ENCODE data around the gene ZSCAN23. TPM values are rescaled to one million over a fixed set of nuclear protein-coding genes. Genes with fewer than 3 reads are reported as not detected.
"Not testable (repeated sequence)": the region's sequence is repeated elsewhere in the genome, so short reads cannot be mapped to it uniquely, and the experiment has no call there.

Gene ZSCAN23
- total RNA-seq, 2 experiments from 2014 or later = 0.44 to 0.56 TPM

GRCh38 chr6:28413681-28414080, 29.6 kb downstream of the ZSCAN23 start:
- H3K4me3 Mint-ChIP-seq = no peak overlapping the region
- no peak for DNase-seq
- peaks cover 38% of the 10 kb centered on the region for H3K27me3 Mint-ChIP-seq
- H3K4me1 Mint-ChIP-seq = peaks cover 3% of the 10 kb centered on the region
- ATAC-seq = no peak
- H3K9me3 Mint-ChIP-seq (ENCODE audit: low read depth) = peaks cover 4% of the 10 kb centered on the region
- CTCF ChIA-PET = no interaction called here
- H3K36me3 Mint-ChIP-seq = peaks cover 8% of the 10 kb centered on the region
- no peak overlapping the region for H3K27ac Mint-ChIP-seq

- Mint-ChIP-seq H3K36me3 (peaks cover 8% of the 10 kb centered on the region), H3K9me3 (ENCODE audit: low read depth) (peaks cover 4% of the 10 kb centered on the region), H3K27ac (no peak overlapping the region), H3K4me1 (peaks cover 28% of the 10 kb centered on the region), H3K4me3 (no peak overlapping the region), H3K27me3 (peaks cover 35% of the 10 kb centered on the region)
- CTCF ChIA-PET = no interaction called here
- DNase-seq = no peak
- no peak for ATAC-seq
These were observed 32.5 kb downstream of the ZSCAN23 start for GRCh38 chr6:28410767-28411166.

- ATAC-seq (no peak), DNase-seq (no peak)
- peaks cover 6% of the 10 kb centered on the region for H3K9me3 Mint-ChIP-seq (ENCODE audit: low read depth)
- CTCF ChIA-PET = interaction anchor here (1.1 kb wide), 1 partner anchor 52 kb away, joined by 3 read pairs; no protein-coding TSS in a partner anchor
- H3K4me1 Mint-ChIP-seq = peaks cover 28% of the 10 kb centered on the region
- no peak overlapping the region for H3K27ac Mint-ChIP-seq
- H3K4me3 Mint-ChIP-seq = no peak overlapping the region
- peaks cover 11% of the 10 kb centered on the region for H3K36me3 Mint-ChIP-seq
- H3K27me3 Mint-ChIP-seq = peaks cover 42% of the 10 kb centered on the region
These were observed 35.1 kb downstream of the ZSCAN23 start for GRCh38 chr6:28408076-28408802.

GRCh38 chr6:28407401-28407800, 35.9 kb downstream of the ZSCAN23 start:
- Mint-ChIP-seq H3K4me3 (no peak overlapping the region), H3K36me3 (peaks cover 11% of the 10 kb centered on the region), H3K9me3 (ENCODE audit: low read depth) (peaks cover 6% of the 10 kb centered on the region), H3K4me1 (peaks cover 31% of the 10 kb centered on the region), H3K27ac (no peak overlapping the region), H3K27me3 (peaks cover 48% of the 10 kb centered on the region)
- CTCF ChIA-PET = interaction anchor here (1.1 kb wide), 1 partner anchor 51 kb away, joined by 3 read pairs; no protein-coding TSS in a partner anchor
- no peak for DNase-seq
- no peak for ATAC-seq

DNA sequence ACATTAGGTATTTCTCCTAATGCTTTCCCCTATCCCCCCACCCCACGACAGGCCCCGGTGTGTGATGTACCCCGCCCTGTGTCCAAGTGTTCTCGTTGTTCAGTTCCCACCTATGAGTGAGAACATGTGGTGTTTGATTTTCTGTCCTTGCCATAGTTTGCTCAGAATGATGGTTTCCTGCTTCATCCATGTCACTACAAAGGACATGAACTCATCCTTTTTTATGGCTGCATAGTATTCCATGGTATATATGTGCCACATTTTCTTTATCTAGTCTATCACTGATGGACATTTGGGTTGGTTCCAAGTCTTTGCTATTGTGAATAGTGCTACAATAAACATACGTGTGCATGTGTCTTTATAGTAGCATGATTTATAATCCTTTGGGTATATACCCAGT, 39.4 kb downstream of the ZSCAN23 start:
- H3K27ac Mint-ChIP-seq; H3K9me3 Mint-ChIP-seq (ENCODE audit: low read depth); CTCF ChIA-PET; H3K36me3 Mint-ChIP-seq; ATAC-seq; DNase-seq; H3K4me3 Mint-ChIP-seq: not testable (repeated sequence)
- Mint-ChIP-seq H3K4me1 (peaks cover 36% of the 10 kb centered on the region), H3K27me3 (peaks cover 34% of the 10 kb centered on the region)

DNA sequence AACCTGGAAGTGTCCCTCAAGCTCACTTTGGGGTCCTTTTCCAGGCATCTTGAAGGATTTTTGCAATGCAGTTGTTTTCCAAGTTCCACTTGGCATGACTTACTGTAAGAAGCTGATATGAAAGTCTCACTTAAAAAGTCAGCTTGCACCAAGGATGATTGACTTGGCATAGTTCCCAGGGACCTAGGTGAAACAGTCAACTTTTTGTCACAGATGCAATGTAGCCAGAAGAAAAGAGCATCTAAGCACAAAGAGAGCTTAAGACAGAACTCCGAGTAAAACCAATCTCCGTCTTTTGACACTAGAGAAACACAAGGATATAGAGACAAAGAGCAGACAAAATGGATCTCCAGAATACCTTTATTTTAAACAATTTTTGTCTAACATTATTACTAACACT, 41.1 kb downstream of the ZSCAN23 start:
- ATAC-seq (no peak), DNase-seq (no peak)
- H3K4me1 Mint-ChIP-seq = peaks cover 33% of the 10 kb centered on the region
- peaks cover 3% of the 10 kb centered on the region for H3K9me3 Mint-ChIP-seq (ENCODE audit: low read depth)
- CTCF ChIA-PET = interaction anchor here (1.1 kb wide), 1 partner anchor 261 kb away, joined by 4 read pairs; no protein-coding TSS in a partner anchor
- H3K27ac Mint-ChIP-seq = no peak overlapping the region
- H3K36me3 Mint-ChIP-seq = peaks cover 16% of the 10 kb centered on the region
- H3K27me3 Mint-ChIP-seq = peaks cover 34% of the 10 kb centered on the region
- no peak overlapping the region for H3K4me3 Mint-ChIP-seq

- CTCF ChIA-PET = no interaction called here
- Mint-ChIP-seq H3K36me3 (peaks cover 26% of the 10 kb centered on the region), H3K27ac (no peak overlapping the region), H3K4me3 (no peak overlapping the region), H3K4me1 (peaks cover 34% of the 10 kb centered on the region), H3K27me3 (peaks cover 34% of the 10 kb centered on the region), H3K9me3 (ENCODE audit: low read depth) (peaks cover 3% of the 10 kb centered on the region)
- ATAC-seq (no peak), DNase-seq (no peak)
These were observed 42.1 kb downstream of the ZSCAN23 start for GRCh38 chr6:28401172-28401571.

- H3K4me1 Mint-ChIP-seq = peaks cover 41% of the 10 kb centered on the region
- CTCF ChIA-PET = no interaction called here
- H3K27me3 Mint-ChIP-seq = peaks cover 28% of the 10 kb centered on the region
- ATAC-seq = no peak
- no peak for DNase-seq
- peaks cover 37% of the 10 kb centered on the region for H3K36me3 Mint-ChIP-seq
- H3K9me3 Mint-ChIP-seq (ENCODE audit: low read depth) = peaks cover 3% of the 10 kb centered on the region
- H3K4me3 Mint-ChIP-seq = peak overlapping the region; percentile 87
- H3K27ac Mint-ChIP-seq = peak overlapping the region; percentile 92
These were observed 43.2 kb downstream of the ZSCAN23 start for GRCh38 chr6:28400122-28400451.

GRCh38 chr6:28399350-28400121, 43.8 kb downstream of the ZSCAN23 start, which contains the start of gene ZSCAN12:
Gene ZSCAN12 (minus strand): TSS chr6:28399747. CDS start chr6:28398405, 1,342 bp downstream.
- Mint-ChIP-seq H3K27me3 (peaks cover 26% of the 10 kb centered on the region), H3K9me3 (ENCODE audit: low read depth) (peaks cover 3% of the 10 kb centered on the region), H3K4me3 (peak within 1 kb of the TSS; percentile 87), H3K36me3 (peaks cover 40% of the 10 kb centered on the region), H3K4me1 (peaks cover 44% of the 10 kb centered on the region), H3K27ac (peak within 1 kb of the TSS; percentile 92)
- peak; percentile 93 for ATAC-seq
- CTCF ChIA-PET = interaction anchor here (0.8 to 0.9 kb wide), 2 partner anchors 133 to 258 kb away, joined by 3 to 4 read pairs; partner anchors contain the start of genes ZKSCAN8 and ZSCAN26
- peak; percentile 90 for DNase-seq

DNA sequence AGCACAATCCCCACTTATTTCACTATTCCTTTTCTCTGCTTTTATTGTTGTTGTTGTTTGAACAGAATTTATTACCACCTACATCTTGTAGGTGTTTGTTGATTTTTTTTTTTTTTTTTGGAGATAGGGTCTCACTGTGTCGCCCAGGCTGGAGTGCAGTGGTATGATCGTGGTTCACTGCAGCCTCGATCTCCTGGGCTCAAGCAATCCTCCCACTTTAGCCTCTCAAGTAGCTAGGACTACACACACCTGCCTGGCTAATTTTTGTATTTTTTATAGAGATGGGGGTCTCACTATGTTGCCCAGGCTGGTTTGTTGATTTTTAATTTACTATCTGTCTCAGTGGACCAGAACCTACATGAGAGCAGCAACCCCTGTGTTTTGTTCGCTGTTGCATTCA, 47.4 kb downstream of the ZSCAN23 start:
- CTCF ChIA-PET = no interaction called here
- Mint-ChIP-seq H3K27me3 (no peaks in the 10 kb centered on the region), H3K4me3 (no peak overlapping the region), H3K4me1 (peaks cover 46% of the 10 kb centered on the region), H3K9me3 (ENCODE audit: low read depth) (peaks cover 8% of the 10 kb centered on the region), H3K36me3 (peaks cover 67% of the 10 kb centered on the region), H3K27ac (no peak overlapping the region)
- DNase-seq (no peak), ATAC-seq (no peak)

DNA sequence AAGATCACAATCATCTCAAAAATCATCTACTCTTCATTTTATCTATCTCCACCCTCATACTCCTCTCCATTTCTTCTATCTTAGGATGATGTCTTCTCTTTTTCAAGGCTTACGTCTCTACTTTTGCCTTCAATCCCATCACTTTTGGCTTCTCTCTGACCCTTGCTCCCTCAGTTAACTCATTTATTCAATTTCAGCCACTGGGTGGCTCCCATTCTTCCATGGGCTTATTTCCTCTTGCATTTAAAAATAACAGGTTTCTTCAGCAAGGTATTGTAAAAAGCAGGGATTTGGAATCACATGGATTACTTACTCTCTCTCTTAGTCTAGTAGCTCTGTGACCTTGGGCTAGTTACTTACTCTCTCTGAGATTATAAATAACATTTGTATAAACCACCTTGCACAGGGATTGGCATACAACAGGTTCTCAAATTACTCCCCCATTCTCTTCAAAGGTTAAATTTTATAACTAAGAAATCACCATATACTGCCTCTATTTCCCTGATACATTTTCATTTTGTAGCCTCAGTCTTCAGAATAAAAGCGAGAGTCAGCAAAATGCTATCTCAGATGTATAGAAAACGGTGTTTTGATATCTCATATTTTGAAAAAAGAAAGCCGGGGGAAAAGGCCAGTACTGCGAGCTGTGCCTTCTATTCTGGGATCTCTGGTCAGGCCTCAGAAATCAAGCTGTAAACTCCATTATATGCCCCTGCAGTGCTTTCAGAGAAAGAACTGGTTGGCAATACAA, 49.2 kb downstream of the ZSCAN23 start:
- DNase-seq = no peak

DNA sequence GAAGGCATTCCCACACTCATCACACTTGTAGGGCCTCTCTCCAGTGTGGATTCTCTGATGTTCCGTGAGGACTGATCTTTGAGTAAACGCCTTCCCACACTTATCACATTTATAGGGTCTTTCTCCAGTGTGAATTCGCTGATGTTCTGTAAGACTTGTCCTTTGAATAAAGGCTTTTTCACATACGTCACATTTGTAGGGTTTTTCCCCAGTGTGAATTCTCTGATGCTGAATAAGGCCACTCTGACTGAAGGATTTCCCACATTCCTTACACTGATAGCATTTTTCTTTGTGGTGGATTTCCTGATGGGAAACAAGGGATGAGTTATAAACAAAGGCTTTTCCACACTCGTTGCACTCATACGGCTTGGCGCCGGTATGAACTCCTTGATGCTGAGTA, 52.6 kb downstream of the ZSCAN23 start:
- H3K27me3 Mint-ChIP-seq = no peaks in the 10 kb centered on the region
- H3K4me1 Mint-ChIP-seq = peaks cover 14% of the 10 kb centered on the region
- CTCF ChIA-PET = no interaction called here
- no peak overlapping the region for H3K27ac Mint-ChIP-seq
- peaks cover 86% of the 10 kb centered on the region for H3K36me3 Mint-ChIP-seq
- DNase-seq (no peak), ATAC-seq (no peak)
- H3K9me3 Mint-ChIP-seq (ENCODE audit: low read depth) = peaks cover 15% of the 10 kb centered on the region
- no peak overlapping the region for H3K4me3 Mint-ChIP-seq

More for the DNA sequence above, 49.2 kb downstream of the ZSCAN23 start:
- Mint-ChIP-seq H3K4me1 (peaks cover 41% of the 10 kb centered on the region), H3K4me3 (no peak overlapping the region), H3K27me3 (no peaks in the 10 kb centered on the region), H3K9me3 (ENCODE audit: low read depth) (peaks cover 15% of the 10 kb centered on the region), H3K27ac (no peak overlapping the region), H3K36me3 (peaks cover 84% of the 10 kb centered on the region)
- ATAC-seq = no peak
- CTCF ChIA-PET = interaction anchor here (0.9 kb wide), 1 partner anchor 9 kb away, joined by 3 read pairs; no protein-coding TSS in a partner anchor

GRCh38 chr6:28384143-28384533, 59.2 kb downstream of the ZSCAN23 start:
- Mint-ChIP-seq H3K9me3 (ENCODE audit: low read depth) (no peaks in the 10 kb centered on the region), H3K36me3 (peaks cover 90% of the 10 kb centered on the region)
- CTCF ChIA-PET = interaction anchor here (1.3 kb wide), 2 partner anchors 28 to 45 kb away, joined by 3 read pairs; no protein-coding TSS in a partner anchor

More at GRCh38 chr6:28384143-28384533, 59.2 kb downstream of the ZSCAN23 start:
- DNase-seq (no peak), ATAC-seq (no peak)
- Mint-ChIP-seq H3K27ac (no peak overlapping the region), H3K27me3 (no peaks in the 10 kb centered on the region), H3K4me3 (no peak overlapping the region), H3K4me1 (no peaks in the 10 kb centered on the region)

Data from activated CD8-positive, alpha-beta memory T cell treated with anti-CD3 and anti-CD28 coated beads, Interleukin-2, amount 10 ng/mL, durations not matched to agents 7 days and 5 days (primary cell).